Esophagus (tissue), 2 donors: ENCODE data around the gene CWF19L1. TPM values are rescaled to one million over a fixed set of nuclear protein-coding genes. Genes with fewer than 3 reads are reported as not detected.
A peak's percentile ranks its signal among the peaks of the same experiment; 100 is the strongest.

ENCODE experiments used
- H3K27ac ChIP-seq, 2 donors: one replicate each; pipeline ENCODE4 v1.5.1; 2013; ENCODE audit warnings: low read depth in 2 of 2, mild to moderate bottlenecking in 2 of 2, inconsistent platforms in 1 of 2, low read length in 1 of 2, moderate library complexity in 1 of 2
- H3K27me3 ChIP-seq, 2 donors: one replicate each; pipeline ENCODE4 v1.6.1; 2013; ENCODE audit warnings: low read length in 2 of 2, control low read depth in 1 of 2, mild to moderate bottlenecking in 1 of 2; ENCODE audit not compliant: insufficient read depth in 2 of 2, control insufficient read depth in 1 of 2
- H3K36me3 ChIP-seq, 2 donors: one replicate each; pipeline ENCODE4 v1.6.1; 2013; ENCODE audit warnings: low read length in 1 of 2; ENCODE audit not compliant: control insufficient read depth in 2 of 2, insufficient read depth in 2 of 2
- H3K4me1 ChIP-seq, 2 donors: one replicate each; pipeline ENCODE4 v1.6.1; 2013; ENCODE audit warnings: low read length in 1 of 2; ENCODE audit not compliant: control insufficient read depth in 2 of 2, insufficient read depth in 2 of 2
- H3K4me3 ChIP-seq, 2 donors: one replicate each; pipeline ENCODE4 v1.5.1; 2013; ENCODE audit warnings: low read length in 2 of 2, mild to moderate bottlenecking in 2 of 2, low read depth in 1 of 2, moderate library complexity in 1 of 2
- H3K9me3 ChIP-seq, 2 donors: one replicate each; pipeline ENCODE4 v1.6.1; 2013; ENCODE audit warnings: mild to moderate bottlenecking in 2 of 2, low read depth in 1 of 2, low read length in 1 of 2, moderate library complexity in 1 of 2; ENCODE audit not compliant: control insufficient read depth in 2 of 2, insufficient read depth in 1 of 2
- WGBS, 2 donors: extraction: QIAGEN DNeasy Blood & Tissue Kit; methylation state at CpG; one replicate each; pipeline ENCODE4 v1.1.7; 2013; 5-methylcytosine and 5-hydroxymethylcytosine counted together
- polyA plus RNA-seq, 2 donors: library from polyadenylated mRNA; stranded (reverse); fragments of 200-250 nt; gene quantifications; one replicate each; pipeline ENCODE4 v1.2.3, GENCODE V29; 2013
- donor health status: healthy with polysubstance abuse.
- donor health status: Bipolar disorder and iron deficiency.

Gene CWF19L1
- polyA plus RNA-seq, 2 donors, result 11.4 to 11.5 TPM

DNA sequence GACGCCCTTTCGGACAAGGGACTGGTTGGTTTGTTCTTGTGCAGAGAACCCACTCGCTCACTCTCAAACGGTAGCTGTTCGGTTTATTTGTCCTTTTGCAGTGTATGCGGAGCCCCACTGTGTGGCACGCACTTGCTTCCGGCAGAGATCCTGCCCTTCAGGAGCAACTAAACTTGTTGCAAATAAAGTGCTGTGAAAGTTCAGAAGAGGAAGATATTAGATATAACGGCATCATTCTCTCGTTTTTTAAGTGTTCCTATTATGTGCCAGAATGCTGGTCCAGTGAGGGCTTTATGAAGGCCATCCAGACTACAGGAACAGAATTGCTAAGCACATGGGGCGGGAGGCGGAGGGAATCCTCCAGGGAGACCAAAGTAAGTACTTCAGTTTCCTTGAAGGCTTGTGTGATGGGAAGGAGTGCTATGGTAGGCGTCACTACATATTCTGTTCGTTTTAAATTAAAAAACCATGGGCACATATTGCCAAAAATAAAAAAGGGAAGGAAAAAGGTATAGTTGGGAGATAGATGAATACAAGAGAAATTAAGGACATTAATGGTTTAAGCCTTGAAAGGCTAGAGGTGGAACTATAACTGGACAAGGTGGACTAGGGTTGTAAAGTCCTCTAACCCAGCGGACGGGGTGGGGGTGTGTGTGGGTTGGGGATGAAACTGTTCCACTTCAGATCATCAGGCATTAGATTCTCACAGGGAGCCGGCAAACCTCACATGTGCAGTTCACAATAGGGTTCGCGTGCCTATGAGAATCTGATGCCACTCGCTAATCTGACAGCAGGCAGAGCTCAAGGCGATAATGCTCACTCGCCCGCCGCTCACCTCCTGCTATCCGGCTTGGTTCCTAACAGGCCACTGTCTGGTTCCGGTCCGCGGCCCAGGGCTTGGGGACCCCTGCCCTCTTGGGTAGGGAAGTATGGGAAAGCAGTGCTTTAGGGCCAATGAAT, 80.9 kb downstream of the CWF19L1 start:
- Histone ChIP-seq H3K9me3 (no peaks in the 10 kb centered on the region), H3K27me3 (no peaks in the 10 kb centered on the region), H3K4me1 (peaks cover 2 to 3% of the 10 kb centered on the region in 2 donors), H3K4me3 (peak overlapping the region; percentile 88 to 98), H3K36me3 (peaks cover 2 to 5% of the 10 kb centered on the region in 2 donors), H3K27ac (peak overlapping the region; percentile 90 to 96)
- WGBS, 2 donors, result 27 to 31% methylated on average over 28 of the region's 28 CpGs

GRCh38 chr10:100185364-100186252, 81.8 kb downstream of the CWF19L1 start, which contains the start of gene ERLIN1:
ERLIN1 (minus strand) TSS chr10:100186029; CDS start chr10:100185626, 403 bp downstream.
- H3K36me3 ChIP-seq, result peaks cover 2% of the 10 kb centered on the region in 2 donors
- peak within 1 kb of the TSS; percentile 90 to 96 for H3K27ac ChIP-seq
- peak within 1 kb of the TSS; percentile 88 to 98 for H3K4me3 ChIP-seq
- H3K27me3 ChIP-seq, result no peaks in the 10 kb centered on the region
- no peaks in the 10 kb centered on the region for H3K9me3 ChIP-seq
- WGBS, 2 donors, result 1% methylated on average over 65 of the region's 65 CpGs
- peaks cover 2 to 3% of the 10 kb centered on the region in 2 donors for H3K4me1 ChIP-seq

DNA sequence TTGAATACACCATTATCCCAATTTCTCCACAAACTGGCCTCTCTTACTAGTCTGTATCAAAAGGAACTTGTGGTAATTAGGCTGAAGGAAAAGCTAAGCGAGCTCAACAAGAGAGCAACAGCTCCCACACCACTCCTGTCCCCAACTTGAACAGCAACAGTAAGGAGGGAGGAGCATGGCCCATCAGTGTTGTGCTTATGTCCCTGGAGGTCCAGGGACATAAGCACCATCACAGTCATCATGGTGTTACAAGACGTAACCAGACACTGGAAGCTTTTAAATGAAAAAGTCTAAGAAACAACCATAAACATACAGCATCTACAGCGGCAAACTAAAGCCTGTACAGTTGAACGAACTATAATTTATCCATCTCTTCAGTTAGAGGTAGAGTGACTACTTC, 82.6 kb downstream of the CWF19L1 start:
- Histone ChIP-seq H3K4me1 (peaks cover 2 to 3% of the 10 kb centered on the region in 2 donors), H3K36me3 (peaks cover 0 to 2% of the 10 kb centered on the region in 2 donors), H3K9me3 (no peaks in the 10 kb centered on the region), H3K27me3 (no peaks in the 10 kb centered on the region), H3K27ac (peak overlapping the region; percentile 47 to 86), H3K4me3 (peak overlapping the region; percentile 88 to 98)
- 5 to 6% methylated on average over 4 of the region's 4 CpGs for WGBS, 2 donors

DNA sequence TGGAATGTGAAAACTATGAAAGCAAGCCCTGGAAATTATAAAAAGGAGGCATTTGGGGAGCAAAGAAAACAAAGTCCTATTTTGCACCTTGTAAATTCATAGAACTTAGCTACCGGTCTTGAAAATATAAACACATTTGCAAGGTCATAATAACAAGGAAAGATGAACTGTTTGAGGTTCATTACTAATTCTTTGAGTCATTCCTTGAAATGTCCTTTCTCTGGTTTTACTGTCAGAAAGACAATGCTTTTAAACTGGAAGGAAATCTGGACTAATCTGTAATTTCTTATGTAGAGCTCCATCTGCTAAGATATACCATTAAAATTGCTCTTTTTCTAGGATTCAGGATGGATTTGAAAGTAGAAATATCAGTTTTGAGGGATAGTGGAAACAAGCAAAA, 83.0 kb downstream of the CWF19L1 start:
- WGBS, 2 donors, result 26 to 46% methylated on average over 1 of the region's 1 CpG

DNA sequence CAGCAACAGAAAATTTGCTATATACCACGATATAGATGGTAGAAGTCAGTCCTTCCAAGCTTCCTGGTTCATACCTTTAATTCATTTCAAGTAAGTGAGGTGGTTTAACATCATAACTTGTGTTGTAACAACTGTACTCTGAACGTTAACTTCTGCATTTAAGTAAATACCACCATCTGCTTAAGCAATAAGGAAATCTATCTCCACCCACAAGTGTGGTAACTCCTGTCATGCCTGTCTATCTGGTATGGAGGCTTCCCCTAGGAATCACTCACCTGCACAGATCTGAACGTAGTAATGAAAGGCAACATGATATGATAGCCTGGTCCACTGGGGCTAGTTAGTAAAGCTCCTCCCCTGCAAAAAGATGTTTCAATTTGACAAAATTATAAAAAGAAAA, 84.0 kb downstream of the CWF19L1 start:
- Histone ChIP-seq H3K36me3 (no peaks in the 10 kb centered on the region), H3K9me3 (no peaks in the 10 kb centered on the region), H3K4me3 (peak overlapping the region in 1 of 2 donors; percentile 22), H3K27me3 (no peaks in the 10 kb centered on the region), H3K27ac (peak overlapping the region in 1 of 2 donors; percentile 60), H3K4me1 (peaks cover 2 to 3% of the 10 kb centered on the region in 2 donors)
- WGBS, 2 donors, result 40 to 41% methylated on average over 3 of the region's 3 CpGs

More for the DNA sequence above, 83.0 kb downstream of the CWF19L1 start:
- H3K27ac ChIP-seq, result peak overlapping the region in 1 of 2 donors; percentile 47
- H3K36me3 ChIP-seq, result no peaks in the 10 kb centered on the region
- H3K9me3 ChIP-seq, result no peaks in the 10 kb centered on the region
- no peaks in the 10 kb centered on the region for H3K27me3 ChIP-seq
- peak overlapping the region; percentile 88 to 98 for H3K4me3 ChIP-seq
- H3K4me1 ChIP-seq, result peaks cover 2 to 3% of the 10 kb centered on the region in 2 donors

GRCh38 chr10:100182908-100183307, 84.5 kb downstream of the CWF19L1 start:
- Histone ChIP-seq H3K27ac (peak overlapping the region in 1 of 2 donors; percentile 60), H3K36me3 (no peaks in the 10 kb centered on the region), H3K4me3 (no peak overlapping the region), H3K9me3 (no peaks in the 10 kb centered on the region), H3K27me3 (no peaks in the 10 kb centered on the region), H3K4me1 (peaks cover 2 to 3% of the 10 kb centered on the region in 2 donors)
- 82 to 85% methylated on average over 3 of the region's 3 CpGs for WGBS, 2 donors

Other genes starting within 250 kb of the CWF19L1 start
- gene CPN1, start 185.8 kb downstream of the CWF19L1 start, polyA plus RNA-seq, result not detected
- 10 to 100 TPM in 1 of 2 donors, 1 to 10 TPM in 1; 6.6 to 18.7 TPM for gene ERLIN1, start 81.6 kb downstream of the CWF19L1 start, polyA plus RNA-seq
- 1 to 10 TPM; 3.8 to 6.7 TPM for gene CHUK, start 38.0 kb downstream of the CWF19L1 start, polyA plus RNA-seq
- 10 to 100 TPM; 51.2 to 58.2 TPM for gene BLOC1S2, start 19.0 kb upstream of the CWF19L1 start, polyA plus RNA-seq
- gene PKD2L1, start 62.6 kb upstream of the CWF19L1 start, polyA plus RNA-seq, result not detected
- gene SCD, start 79.6 kb upstream of the CWF19L1 start, polyA plus RNA-seq, result 10 to 100 TPM; 57.6 to 73.1 TPM
- not detected for gene WNT8B, start 195.4 kb upstream of the CWF19L1 start, polyA plus RNA-seq